OCI-LY1 (cell line): ENCODE data around the gene ADIRF.

ENCODE experiments used
- H2AFZ ChIP-seq: fragments of 200-600 bp; sonication (generic), shearing (Covaris generic); 2 replicates; pipeline ENCODE4 v1.6.0; 2014; ENCODE audit warnings: antibody characterized with exemption, mild to moderate bottlenecking, low read length
- H3F3A ChIP-seq: fragments of 200-600 bp; sonication (generic), shearing (Covaris generic); 2 replicates; pipeline ENCODE4 v1.6.0; 2014; ENCODE audit warnings: mild to moderate bottlenecking, antibody characterized with exemption, low read length, moderate library complexity; ENCODE audit not compliant: insufficient read depth
- H3K27ac ChIP-seq: fragments of 200-600 bp; sonication (generic); 2 replicates; pipeline ENCODE4 v1.5.1; 2014; ENCODE audit warnings: low read length, mixed run types, mild to moderate bottlenecking, low read depth; ENCODE audit not compliant: poor library complexity, severe bottlenecking
- H3K27me3 ChIP-seq: fragments of 200-600 bp; sonication (generic); 2 replicates; pipeline ENCODE4 v1.6.0; 2014; ENCODE audit warnings: antibody characterized with exemption, mild to moderate bottlenecking, low read length, moderate library complexity; ENCODE audit not compliant: insufficient read depth
- H3K36me3 ChIP-seq: fragments of 200-600 bp; sonication (generic); 2 replicates; pipeline ENCODE4 v1.6.1; 2014; ENCODE audit warnings: mild to moderate bottlenecking, antibody characterized with exemption, low read length, moderate library complexity, mixed read lengths; ENCODE audit not compliant: insufficient read depth
- H3K4me1 ChIP-seq: fragments of 200-600 bp; sonication (generic); 2 replicates; pipeline ENCODE4 v1.5.1; 2014; ENCODE audit warnings: mild to moderate bottlenecking, low read length, moderate library complexity; ENCODE audit not compliant: insufficient read depth, severe bottlenecking
- H3K4me2 ChIP-seq: fragments of 200-600 bp; sonication (generic), shearing (Covaris generic); 2 replicates; pipeline ENCODE4 v1.6.1; 2014; ENCODE audit warnings: low read length
- H3K4me3 ChIP-seq: fragments of 200-600 bp; sonication (generic); 2 replicates; pipeline ENCODE4 v1.5.1; 2014; ENCODE audit warnings: low read length, low read depth, mild to moderate bottlenecking, mixed read lengths; ENCODE audit not compliant: poor library complexity, severe bottlenecking
- H3K79me2 ChIP-seq: fragments of 200-600 bp; shearing (Covaris generic); 2 replicates; pipeline ENCODE4 v1.6.1; 2016; ENCODE audit warnings: mixed run types, low read length, mixed read lengths; ENCODE audit not compliant: insufficient read depth
- H3K9ac ChIP-seq: fragments of 200-600 bp; sonication (generic), shearing (Covaris generic); 2 replicates; pipeline ENCODE4 v1.6.1; 2014; ENCODE audit warnings: mild to moderate bottlenecking, low read length, mixed read lengths
- H3K9me2 ChIP-seq: fragments of 200-600 bp; sonication (generic), shearing (Covaris generic); 2 replicates; pipeline ENCODE4 v1.6.1; 2014; ENCODE audit warnings: low read depth, mild to moderate bottlenecking, low read length, mixed read lengths
- H3K9me3 ChIP-seq: fragments of 200-600 bp; shearing (Covaris generic); 2 replicates; pipeline ENCODE4 v1.6.1; 2014; ENCODE audit warnings: low read length, mixed read lengths
- H4K20me1 ChIP-seq: fragments of 200-600 bp; sonication (generic), shearing (Covaris generic); 2 replicates; pipeline ENCODE4 v1.6.0; 2016; ENCODE audit warnings: mild to moderate bottlenecking, low read length; ENCODE audit not compliant: insufficient read depth
- EZH2 ChIP-seq: fragments of 200-600 bp; sonication (generic), shearing (Covaris generic); IDR thresholded peaks from 2 replicates; pipeline ENCODE4 v1.8.0; 2017; ENCODE audit warnings: borderline replicate concordance, mixed run types, mild to moderate bottlenecking, antibody characterized with exemption, low read length, moderate library complexity, mixed read lengths
- TF ChIP-seq, protein P1 (sequence below): fragments of 200-600 bp; sonication (generic), shearing (Covaris generic); IDR thresholded peaks from 2 replicates; pipeline ENCODE4 v1.5.1; 2017; ENCODE audit warnings: mild to moderate bottlenecking, antibody characterized with exemption, low read length, moderate library complexity, mixed read lengths

The ADIRF gene

DNA sequence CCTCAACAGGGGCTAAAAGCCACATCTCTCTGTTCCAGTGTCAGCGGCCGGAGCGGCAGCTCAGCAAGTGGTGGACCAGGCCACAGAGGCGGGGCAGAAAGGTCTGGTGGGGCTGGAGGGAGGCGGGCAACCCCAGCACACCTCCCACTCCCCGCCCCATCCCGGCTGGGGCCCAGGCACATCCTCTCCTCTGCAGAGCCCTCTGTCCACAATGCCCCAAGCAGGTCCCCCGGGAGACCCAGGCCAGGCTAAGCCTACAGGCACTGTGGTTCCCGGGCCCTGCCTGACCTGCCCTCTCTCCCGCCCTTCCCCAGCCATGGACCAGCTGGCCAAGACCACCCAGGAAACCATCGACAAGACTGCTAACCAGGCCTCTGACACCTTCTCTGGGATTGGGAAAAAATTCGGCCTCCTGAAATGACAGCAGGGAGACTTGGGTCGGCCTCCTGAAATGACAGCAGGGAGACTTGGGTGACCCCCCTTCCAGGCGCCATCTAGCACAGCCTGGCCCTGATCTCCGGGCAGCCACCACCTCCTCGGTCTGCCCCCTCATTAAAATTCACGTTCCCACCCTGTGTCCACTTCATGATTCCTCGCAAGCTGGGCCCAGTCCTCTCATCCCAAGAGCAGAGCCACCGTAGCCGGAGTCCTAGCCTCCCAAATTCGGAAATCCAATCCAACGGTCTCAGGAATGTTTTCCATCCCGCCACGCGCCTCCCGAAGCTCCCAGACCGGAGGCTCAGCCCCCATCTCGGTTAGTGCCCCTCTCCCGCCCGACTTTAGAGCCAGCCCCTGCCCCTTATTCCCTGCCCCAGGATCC is 2.1 kb downstream of the ADIRF start:
- Histone ChIP-seq H3K4me2 (peak overlapping the region; percentile 86), H3K36me3 (no peaks in the 10 kb centered on the region), H3K27ac (no peak overlapping the region), H3F3A (no peaks in the 10 kb centered on the region), H3K9ac (peak overlapping the region; percentile 82), H3K27me3 (no peaks in the 10 kb centered on the region), H3K4me3 (peak overlapping the region; percentile 75), H3K9me2 (no peaks in the 10 kb centered on the region), H2AFZ (peak overlapping the region; percentile 44; the same call in 1 of the 2 replicates), H4K20me1 (no peaks in the 10 kb centered on the region), H3K9me3 (no peaks in the 10 kb centered on the region), H3K79me2 (no peaks in the 10 kb centered on the region), H3K4me1 (peaks cover 26% of the 10 kb centered on the region)
- TF ChIP-seq EZH2: no peak
- TF ChIP-seq, protein P1, sequence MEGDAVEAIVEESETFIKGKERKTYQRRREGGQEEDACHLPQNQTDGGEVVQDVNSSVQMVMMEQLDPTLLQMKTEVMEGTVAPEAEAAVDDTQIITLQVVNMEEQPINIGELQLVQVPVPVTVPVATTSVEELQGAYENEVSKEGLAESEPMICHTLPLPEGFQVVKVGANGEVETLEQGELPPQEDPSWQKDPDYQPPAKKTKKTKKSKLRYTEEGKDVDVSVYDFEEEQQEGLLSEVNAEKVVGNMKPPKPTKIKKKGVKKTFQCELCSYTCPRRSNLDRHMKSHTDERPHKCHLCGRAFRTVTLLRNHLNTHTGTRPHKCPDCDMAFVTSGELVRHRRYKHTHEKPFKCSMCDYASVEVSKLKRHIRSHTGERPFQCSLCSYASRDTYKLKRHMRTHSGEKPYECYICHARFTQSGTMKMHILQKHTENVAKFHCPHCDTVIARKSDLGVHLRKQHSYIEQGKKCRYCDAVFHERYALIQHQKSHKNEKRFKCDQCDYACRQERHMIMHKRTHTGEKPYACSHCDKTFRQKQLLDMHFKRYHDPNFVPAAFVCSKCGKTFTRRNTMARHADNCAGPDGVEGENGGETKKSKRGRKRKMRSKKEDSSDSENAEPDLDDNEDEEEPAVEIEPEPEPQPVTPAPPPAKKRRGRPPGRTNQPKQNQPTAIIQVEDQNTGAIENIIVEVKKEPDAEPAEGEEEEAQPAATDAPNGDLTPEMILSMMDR: no peak

DNA sequence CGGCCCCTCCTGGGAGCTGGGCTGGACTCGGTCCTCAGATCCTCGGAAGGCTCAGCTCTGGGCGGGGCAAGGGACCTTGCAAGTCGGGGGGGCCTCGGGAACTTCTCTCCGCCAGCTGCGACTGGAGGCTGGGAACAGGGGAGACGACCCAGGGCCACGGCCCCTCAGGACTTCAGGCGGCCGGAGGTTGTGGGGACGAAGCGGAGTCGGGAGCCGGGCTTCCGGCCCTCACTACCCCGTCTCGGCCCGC is 2.6 kb downstream of the ADIRF start:
- H3K36me3 ChIP-seq: no peaks in the 10 kb centered on the region
- H3K4me1 ChIP-seq: peaks cover 26% of the 10 kb centered on the region
- H3K4me3 ChIP-seq: peak overlapping the region; percentile 75
- TF ChIP-seq, protein P1: no peak
- no peak for TF ChIP-seq EZH2
- no peaks in the 10 kb centered on the region for H3K9me2 ChIP-seq
- no peak overlapping the region for H3K27ac ChIP-seq
- no peaks in the 10 kb centered on the region for H3K79me2 ChIP-seq
- H3K27me3 ChIP-seq: no peaks in the 10 kb centered on the region
- no peaks in the 10 kb centered on the region for H4K20me1 ChIP-seq
- H3K9me3 ChIP-seq: no peaks in the 10 kb centered on the region
- peak overlapping the region; percentile 44; the same call in 1 of the 2 replicates for H2AFZ ChIP-seq
- peak overlapping the region; percentile 82 for H3K9ac ChIP-seq
- H3F3A ChIP-seq: no peaks in the 10 kb centered on the region
- peak overlapping the region; percentile 86 for H3K4me2 ChIP-seq

DNA sequence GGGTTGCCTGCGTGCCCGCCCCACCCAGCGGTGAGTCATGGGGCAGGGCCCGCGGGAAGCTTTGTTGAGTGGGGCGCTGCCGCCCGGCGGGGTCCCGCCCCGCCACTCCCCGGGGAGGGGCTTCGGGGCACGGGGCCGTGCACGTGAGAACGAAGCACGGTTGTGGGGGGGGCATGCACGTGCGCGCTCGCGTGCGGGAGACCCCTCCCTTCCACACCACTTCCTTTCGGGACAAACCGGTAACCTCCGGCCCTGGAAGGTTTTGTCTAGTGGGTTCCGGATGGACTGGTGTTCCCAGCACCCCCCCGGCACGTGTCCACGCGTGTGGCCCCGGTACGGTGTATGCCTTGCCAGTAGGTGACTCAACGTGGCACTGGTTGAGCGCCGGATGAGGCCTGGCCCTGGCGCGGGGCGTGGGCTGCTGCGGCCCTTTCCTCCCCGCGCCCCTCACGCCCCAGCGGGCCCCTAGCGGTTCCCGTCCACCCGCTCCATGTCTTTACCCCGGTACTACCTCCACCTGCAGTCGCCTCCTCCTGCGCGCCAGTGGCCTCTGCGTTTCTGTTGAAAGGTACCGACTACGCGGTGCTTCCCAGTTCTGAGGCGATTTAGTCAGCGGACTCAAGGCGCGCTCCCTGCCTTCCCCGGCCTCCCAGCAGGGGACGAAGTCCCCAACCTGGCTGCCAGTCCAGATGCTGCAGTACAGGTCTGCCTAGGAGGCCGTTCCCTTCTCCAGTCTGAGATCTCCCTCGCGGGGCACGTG is 3.1 kb downstream of the ADIRF start:
- peak overlapping the region; percentile 86 for H3K4me2 ChIP-seq
- H3K9ac ChIP-seq: peak overlapping the region; percentile 82
- no peaks in the 10 kb centered on the region for H3K27me3 ChIP-seq

More for the DNA sequence above, 3.1 kb downstream of the ADIRF start:
- peaks cover 23% of the 10 kb centered on the region for H3K4me1 ChIP-seq
- H3K9me2 ChIP-seq: no peaks in the 10 kb centered on the region
- no peaks in the 10 kb centered on the region for H3K79me2 ChIP-seq
- no peaks in the 10 kb centered on the region for H3K9me3 ChIP-seq
- H3K27ac ChIP-seq: no peak overlapping the region
- no peaks in the 10 kb centered on the region for H4K20me1 ChIP-seq
- no peaks in the 10 kb centered on the region for H3F3A ChIP-seq
- H2AFZ ChIP-seq: peak overlapping the region; percentile 21; the same call in 1 of the 2 replicates
- TF ChIP-seq, protein P1: no peak
- no peak for TF ChIP-seq EZH2
- H3K36me3 ChIP-seq: no peaks in the 10 kb centered on the region
- H3K4me3 ChIP-seq: peak overlapping the region; percentile 75
